Hepatocyte (in vitro differentiated cells): ENCODE measurements around the gene PRDM10.

Experiments
- CTCF ChIP-seq: fragments of 200-600 bp; sonication (generic); IDR thresholded peaks from 2 replicates; pipeline ENCODE4 v1.5.1; 2016; ENCODE audit warnings: antibody characterized with exemption, mild to moderate bottlenecking; ENCODE audit not compliant: poor library complexity
- EZH2 ChIP-seq: fragments of 200-600 bp; sonication (generic); IDR thresholded peaks from 2 replicates; pipeline ENCODE4 v1.6.1; 2016; ENCODE audit warnings: antibody characterized with exemption, mild to moderate bottlenecking, borderline replicate concordance
- EZH2phosphoT487 ChIP-seq: fragments of 200-600 bp; sonication (generic); IDR thresholded peaks from one replicate; pipeline ENCODE4 v1.6.1; 2018; ENCODE audit warnings: antibody characterized with exemption, mild to moderate bottlenecking, low read depth, moderate library complexity; ENCODE audit not compliant: unreplicated experiment, severe bottlenecking

- TF ChIP-seq CTCF (no peak), EZH2 (no peak), EZH2phosphoT487 (no peak)
Observed at GRCh38 chr11:129975543-129975942, 27.1 kb downstream of the PRDM10 start.
